K562 (cell line): ENCODE measurements around the gene STRN3.

ENCODE experiments used
- CEBPB ChIP-seq: fragments of 450-650 bp; IDR thresholded peaks from 2 replicates; pipeline ENCODE4 v1.6.1; 2016; ENCODE audit warnings: missing genetic modification characterization, missing compliant biosample characterization
- CTCF ChIP-seq, 3 experiments: IDR thresholded peaks in 2 of 3; conservative IDR thresholded peaks in 1 of 3; 2 replicates each; pipeline ENCODE4 v1.5.1; 2011 to 2012; ENCODE audit warnings: low read length in 3 of 3, mild to moderate bottlenecking in 3 of 3, control low read depth in 2 of 3, improper control_type of control experiment in 1 of 3, inconsistent platforms in 1 of 3, low read depth in 1 of 3, mixed read lengths in 1 of 3, moderate library complexity in 1 of 3; ENCODE audit not compliant: insufficient read depth in 2 of 3
- HMBOX1 ChIP-seq: sonication (generic); IDR thresholded peaks from 2 replicates; pipeline ENCODE4 v1.6.1; 2016
- MEF2A ChIP-seq: IDR thresholded peaks from 2 replicates; pipeline ENCODE4 v1.6.1; 2011; ENCODE audit warnings: low read depth, mild to moderate bottlenecking, low read length, moderate library complexity; ENCODE audit not compliant: control insufficient read depth
- RNF2 ChIP-seq: sonication (generic); IDR thresholded peaks from 2 replicates; pipeline ENCODE4 v1.6.1; 2016
- TAF15 ChIP-seq: fragments of 200-400 bp; formaldehyde crosslinking; IDR thresholded peaks from 2 replicates; pipeline ENCODE4 v1.6.1; 2017; ENCODE audit warnings: mild to moderate bottlenecking, low read depth, low read length, moderate library complexity
- TEAD4 ChIP-seq, 2 experiments: sonication (generic) in 1 of 2; formaldehyde crosslinking in 1 of 2; IDR thresholded peaks; 2 replicates each; pipeline versions ENCODE4 v1.6.1 to v1.8.0; 2012 to 2022; ENCODE audit warnings: borderline replicate concordance in 1 of 2, inconsistent platforms in 1 of 2, low read length in 1 of 2, mild to moderate bottlenecking in 1 of 2, missing genetic modification reagents in 1 of 2
- ZNF24 ChIP-seq: fragments of 450-650 bp; IDR thresholded peaks from 2 replicates; pipeline ENCODE4 v1.6.1; 2016

GRCh38 chr14:30874120-30874998, 151.8 kb downstream of the STRN3 start, which contains the start of gene COCH:
- no peak for TF ChIP-seq ZNF24
- no peak for TF ChIP-seq MEF2A
- no peak for TF ChIP-seq CEBPB
- no peak for TF ChIP-seq TEAD4 (IDR thresholded peaks at IDR 0.05; ENCODE audit: low read length)
- TF ChIP-seq TEAD4 (CRISPR knock-in tag; IDR thresholded peaks at IDR 0.05; ENCODE audit: borderline replicate concordance), result no peak
- TF ChIP-seq RNF2, result no peak; the same call in 1 of the 2 replicates
- peak; percentile 37 to 61 (median 48); a peak in 3 of 6 replicates for TF ChIP-seq CTCF (IDR thresholded peaks at IDR 0.05 in 2 of 3, conservative IDR thresholded peaks at IDR 0.05 in 1 of 3; ENCODE audit: insufficient read depth in 2 of 3, low read depth in 1 of 3, low read length in 3 of 3)
- TF ChIP-seq HMBOX1, result no peak
- TF ChIP-seq TAF15, result no peak
